HL-60 (cell line): ENCODE results near the gene SLC6A13.

Source experiments
- DNase-seq, 2 experiments: peaks; one replicate each; pipeline ENCODE4 v3.0.0-alpha.2; 2010 to 2020; ENCODE audit warnings: low read depth in 1 of 2, low spot score in 1 of 2
- H3K27ac ChIP-seq: fragments of 250-450 bp; sonication (Bioruptor Pico); replicated peaks from 2 replicates; pipeline ENCODE4 v1.5.1; 2020; ENCODE audit warnings: mild to moderate bottlenecking, moderate library complexity
- H3K27me3 ChIP-seq: fragments of 250-450 bp; sonication (Bioruptor Pico); 2 replicates; pipeline ENCODE4 v1.5.1; 2021; ENCODE audit warnings: mild to moderate bottlenecking, moderate library complexity; ENCODE audit not compliant: insufficient read depth, poor library complexity, severe bottlenecking
- H3K4me3 ChIP-seq: replicated peaks from 2 replicates; pipeline ENCODE4 v1.5.1; 2011; ENCODE audit warnings: mild to moderate bottlenecking, control low read depth, low read length; ENCODE audit not compliant: insufficient read depth
- GABPA ChIP-seq: IDR thresholded peaks from 2 replicates; pipeline ENCODE4 v1.6.1; 2012; ENCODE audit warnings: low read depth
- POLR2AphosphoS5 ChIP-seq: IDR thresholded peaks from 2 replicates; pipeline ENCODE4 v1.6.1; 2012; ENCODE audit warnings: low read depth
- SPI1 ChIP-seq: IDR thresholded peaks from 2 replicates; pipeline ENCODE4 v1.6.1; 2012; ENCODE audit warnings: low read depth, mild to moderate bottlenecking, borderline replicate concordance
- TF ChIP-seq, protein P1 (sequence below): IDR thresholded peaks from 2 replicates; pipeline ENCODE4 v1.6.1; 2012; ENCODE audit warnings: low read depth; ENCODE audit not compliant: insufficient replicate concordance
- TF ChIP-seq, protein P2 (sequence below): IDR thresholded peaks from one replicate; pipeline ENCODE4 v1.5.1; 2011; ENCODE audit warnings: low read length, control low read depth, inconsistent platforms; ENCODE audit not compliant: insufficient read depth

SLC6A13 gene

DNA sequence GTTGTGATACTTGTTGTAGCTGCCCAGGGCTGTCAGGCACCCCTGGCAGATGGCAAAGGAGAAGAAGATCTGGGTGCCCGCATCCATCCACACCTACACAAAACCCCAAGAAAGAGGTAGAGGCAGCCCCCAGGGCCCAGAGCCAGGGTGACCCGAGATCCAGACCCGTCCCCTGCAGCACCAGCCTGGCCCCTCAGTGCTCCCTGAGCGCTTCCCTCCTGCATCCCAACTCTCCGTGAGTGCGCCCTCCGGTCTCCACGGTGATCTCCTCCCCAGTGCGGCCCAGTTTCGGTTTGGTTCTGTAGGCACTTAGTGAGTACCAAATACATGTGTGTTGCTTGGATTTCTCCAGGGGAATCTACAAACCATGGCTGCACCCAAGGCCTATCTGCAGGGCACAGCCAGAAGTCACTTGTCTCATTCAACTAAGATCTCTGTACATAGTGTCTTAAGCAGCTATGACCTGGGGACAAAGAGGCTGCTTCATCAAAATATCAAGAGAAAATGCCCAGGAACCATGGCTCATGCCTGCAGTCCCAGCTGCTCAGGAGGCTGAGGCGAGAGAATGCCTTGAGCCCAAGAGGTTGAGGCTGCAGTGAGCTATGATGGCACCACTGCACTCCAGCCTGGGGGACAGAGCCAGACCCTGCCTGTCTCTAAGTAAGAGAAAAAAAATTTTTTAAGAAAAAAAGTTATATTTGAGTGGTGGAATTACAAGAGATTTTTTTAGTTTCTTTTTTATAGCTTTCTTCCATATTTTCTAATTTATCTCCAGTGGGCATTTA, 64.5 kb downstream of the SLC6A13 start:
- H3K27ac ChIP-seq: no peak overlapping the region
- H3K27me3 ChIP-seq: peaks cover 3% of the 10 kb centered on the region
- no peak overlapping the region for H3K4me3 ChIP-seq
- TF ChIP-seq GABPA (no peak), POLR2AphosphoS5 (no peak), SPI1 (no peak)
- TF ChIP-seq, protein P1, sequence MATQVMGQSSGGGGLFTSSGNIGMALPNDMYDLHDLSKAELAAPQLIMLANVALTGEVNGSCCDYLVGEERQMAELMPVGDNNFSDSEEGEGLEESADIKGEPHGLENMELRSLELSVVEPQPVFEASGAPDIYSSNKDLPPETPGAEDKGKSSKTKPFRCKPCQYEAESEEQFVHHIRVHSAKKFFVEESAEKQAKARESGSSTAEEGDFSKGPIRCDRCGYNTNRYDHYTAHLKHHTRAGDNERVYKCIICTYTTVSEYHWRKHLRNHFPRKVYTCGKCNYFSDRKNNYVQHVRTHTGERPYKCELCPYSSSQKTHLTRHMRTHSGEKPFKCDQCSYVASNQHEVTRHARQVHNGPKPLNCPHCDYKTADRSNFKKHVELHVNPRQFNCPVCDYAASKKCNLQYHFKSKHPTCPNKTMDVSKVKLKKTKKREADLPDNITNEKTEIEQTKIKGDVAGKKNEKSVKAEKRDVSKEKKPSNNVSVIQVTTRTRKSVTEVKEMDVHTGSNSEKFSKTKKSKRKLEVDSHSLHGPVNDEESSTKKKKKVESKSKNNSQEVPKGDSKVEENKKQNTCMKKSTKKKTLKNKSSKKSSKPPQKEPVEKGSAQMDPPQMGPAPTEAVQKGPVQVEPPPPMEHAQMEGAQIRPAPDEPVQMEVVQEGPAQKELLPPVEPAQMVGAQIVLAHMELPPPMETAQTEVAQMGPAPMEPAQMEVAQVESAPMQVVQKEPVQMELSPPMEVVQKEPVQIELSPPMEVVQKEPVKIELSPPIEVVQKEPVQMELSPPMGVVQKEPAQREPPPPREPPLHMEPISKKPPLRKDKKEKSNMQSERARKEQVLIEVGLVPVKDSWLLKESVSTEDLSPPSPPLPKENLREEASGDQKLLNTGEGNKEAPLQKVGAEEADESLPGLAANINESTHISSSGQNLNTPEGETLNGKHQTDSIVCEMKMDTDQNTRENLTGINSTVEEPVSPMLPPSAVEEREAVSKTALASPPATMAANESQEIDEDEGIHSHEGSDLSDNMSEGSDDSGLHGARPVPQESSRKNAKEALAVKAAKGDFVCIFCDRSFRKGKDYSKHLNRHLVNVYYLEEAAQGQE: no peak
- TF ChIP-seq, protein P2, sequence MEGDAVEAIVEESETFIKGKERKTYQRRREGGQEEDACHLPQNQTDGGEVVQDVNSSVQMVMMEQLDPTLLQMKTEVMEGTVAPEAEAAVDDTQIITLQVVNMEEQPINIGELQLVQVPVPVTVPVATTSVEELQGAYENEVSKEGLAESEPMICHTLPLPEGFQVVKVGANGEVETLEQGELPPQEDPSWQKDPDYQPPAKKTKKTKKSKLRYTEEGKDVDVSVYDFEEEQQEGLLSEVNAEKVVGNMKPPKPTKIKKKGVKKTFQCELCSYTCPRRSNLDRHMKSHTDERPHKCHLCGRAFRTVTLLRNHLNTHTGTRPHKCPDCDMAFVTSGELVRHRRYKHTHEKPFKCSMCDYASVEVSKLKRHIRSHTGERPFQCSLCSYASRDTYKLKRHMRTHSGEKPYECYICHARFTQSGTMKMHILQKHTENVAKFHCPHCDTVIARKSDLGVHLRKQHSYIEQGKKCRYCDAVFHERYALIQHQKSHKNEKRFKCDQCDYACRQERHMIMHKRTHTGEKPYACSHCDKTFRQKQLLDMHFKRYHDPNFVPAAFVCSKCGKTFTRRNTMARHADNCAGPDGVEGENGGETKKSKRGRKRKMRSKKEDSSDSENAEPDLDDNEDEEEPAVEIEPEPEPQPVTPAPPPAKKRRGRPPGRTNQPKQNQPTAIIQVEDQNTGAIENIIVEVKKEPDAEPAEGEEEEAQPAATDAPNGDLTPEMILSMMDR: no peak
- no peak for DNase-seq

DNA sequence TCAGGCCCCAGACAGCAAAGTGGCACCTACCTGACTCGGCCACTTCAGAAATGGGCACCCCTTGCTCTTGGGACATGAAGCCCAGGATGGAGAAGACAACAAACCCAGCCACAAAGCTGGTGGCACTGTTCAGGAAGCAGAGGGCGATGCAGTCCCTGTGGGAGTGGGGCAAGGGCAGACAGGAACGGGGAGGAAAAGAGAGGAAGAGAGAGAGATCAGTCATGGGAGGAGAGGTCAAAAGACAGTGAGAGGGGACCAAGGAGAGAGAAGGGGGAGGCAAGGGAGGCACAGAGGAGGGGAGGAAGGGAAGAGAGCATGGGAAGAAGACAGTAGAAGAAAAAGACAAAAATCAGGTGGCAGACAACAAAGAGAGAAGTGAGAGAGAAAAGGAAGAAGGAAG, 65.3 kb downstream of the SLC6A13 start:
- H3K27me3 ChIP-seq: peaks cover 3% of the 10 kb centered on the region
- DNase-seq: no peak
- TF ChIP-seq SPI1: no peak
- TF ChIP-seq, protein P2: no peak
- TF ChIP-seq, protein P1: no peak
- no peak for TF ChIP-seq GABPA
- TF ChIP-seq POLR2AphosphoS5: no peak
- H3K27ac ChIP-seq: no peak overlapping the region
- H3K4me3 ChIP-seq: no peak overlapping the region

DNA sequence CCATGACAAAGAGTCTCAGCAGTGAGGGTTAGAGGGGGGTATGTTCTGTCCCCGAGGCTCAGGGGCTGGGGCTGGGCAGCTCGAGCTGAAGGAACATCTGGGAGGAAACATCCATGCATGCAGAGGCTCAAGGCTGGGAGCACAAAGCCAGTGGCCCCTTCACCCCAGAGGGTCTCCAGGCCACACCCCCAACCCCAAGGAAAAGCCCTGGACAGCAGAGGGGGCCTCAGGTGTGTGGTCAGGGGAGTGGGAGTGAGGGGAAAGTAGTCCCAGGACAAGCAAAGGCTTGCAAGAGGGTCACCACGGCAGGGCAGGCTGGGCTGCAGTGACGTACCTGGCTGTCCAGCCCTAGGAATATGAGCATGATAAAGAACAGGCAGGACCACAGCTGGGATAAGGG, 66.2 kb downstream of the SLC6A13 start:
- H3K27ac ChIP-seq: no peak overlapping the region
- H3K27me3 ChIP-seq: peaks cover 3% of the 10 kb centered on the region
- TF ChIP-seq, protein P1: no peak
- TF ChIP-seq GABPA (no peak), SPI1 (no peak), POLR2AphosphoS5 (no peak)
- TF ChIP-seq, protein P2: no peak
- H3K4me3 ChIP-seq: no peak overlapping the region
- DNase-seq: no peak
